SKM-1 (cell line): ENCODE results near the gene POLDIP3.

Source experiments
- DNase-seq: peaks from one replicate; lab custom pipeline; 2025; ENCODE audit not compliant: unreplicated experiment; lab: John Stamatoyannopoulos, UW

POLDIP3 gene

GRCh38 chr22:42642806-42643633, 28.3 kb upstream of the POLDIP3 start:
- peak; percentile 52 for DNase-seq

DNA sequence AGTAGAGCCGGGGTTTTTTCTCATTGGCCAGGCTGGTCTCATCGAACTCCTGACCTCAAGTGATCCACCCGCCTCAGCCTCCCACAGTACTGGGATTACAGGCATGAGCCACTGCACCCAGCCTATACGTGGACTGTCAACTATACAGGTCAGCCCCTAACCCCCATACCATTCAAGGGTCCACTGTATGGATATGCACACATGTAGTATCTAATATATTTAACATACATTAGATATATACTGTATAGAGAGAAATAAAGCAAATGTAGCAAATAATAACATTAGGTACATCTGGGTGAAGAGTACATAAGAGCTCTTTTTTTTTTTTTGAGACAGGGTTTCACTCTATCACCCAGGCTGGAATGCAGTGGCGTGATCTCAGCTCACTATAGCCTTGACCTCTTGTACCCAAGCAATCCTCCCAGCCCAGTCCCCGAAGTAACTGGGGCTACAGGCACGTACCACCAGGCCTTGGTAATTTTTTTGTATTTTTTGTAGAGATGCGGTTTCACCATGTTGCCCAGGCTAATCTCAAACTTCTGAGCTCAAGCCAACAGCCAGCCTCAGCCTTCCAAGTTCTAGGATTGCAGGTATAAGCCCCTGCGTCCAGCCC, 27.2 kb upstream of the POLDIP3 start:
- no peak for DNase-seq

- DNase-seq, result no peak
These were observed 25.0 kb upstream of the POLDIP3 start for GRCh38 chr22:42639541-42640241.

DNA sequence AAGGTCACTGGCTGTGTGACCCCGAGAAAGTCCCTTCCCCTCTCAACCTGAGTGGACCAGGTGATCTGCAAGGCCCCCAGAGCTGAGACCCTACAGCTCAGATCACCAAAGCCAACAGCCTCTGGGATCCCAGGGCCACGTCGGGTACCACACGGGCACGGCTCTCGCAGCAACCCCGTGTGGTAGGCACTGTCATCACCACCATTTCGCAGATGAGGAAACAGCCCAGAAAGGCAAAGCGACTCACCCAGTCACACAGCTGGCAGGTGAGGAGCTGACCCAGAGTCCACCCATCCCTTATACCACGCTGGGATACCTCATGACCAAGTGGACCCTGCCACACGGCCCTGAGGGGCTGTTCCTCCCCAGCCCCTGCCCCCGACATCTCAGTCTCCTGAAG, 22.9 kb upstream of the POLDIP3 start:
- DNase-seq, result no peak

DNA sequence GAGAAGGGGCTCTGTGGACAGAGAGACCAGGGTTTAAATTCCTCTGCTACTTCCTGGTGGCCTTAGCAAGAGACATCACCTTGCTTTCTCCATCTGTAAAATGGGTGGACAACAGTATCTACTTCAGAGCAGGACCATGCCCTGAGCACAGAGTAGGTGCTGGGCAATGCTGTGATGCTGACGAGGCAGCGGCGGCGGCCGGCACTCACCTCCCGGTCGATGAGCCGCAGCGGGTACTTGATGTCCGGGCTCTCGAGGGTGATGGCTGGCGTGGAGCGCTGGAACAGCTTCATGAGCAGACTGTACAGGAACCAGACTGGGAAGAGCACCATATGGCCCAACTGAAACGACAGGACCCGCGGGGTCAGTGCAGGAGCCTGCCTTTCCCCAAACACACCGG, 21.8 kb upstream of the POLDIP3 start:
- no peak for DNase-seq

DNA sequence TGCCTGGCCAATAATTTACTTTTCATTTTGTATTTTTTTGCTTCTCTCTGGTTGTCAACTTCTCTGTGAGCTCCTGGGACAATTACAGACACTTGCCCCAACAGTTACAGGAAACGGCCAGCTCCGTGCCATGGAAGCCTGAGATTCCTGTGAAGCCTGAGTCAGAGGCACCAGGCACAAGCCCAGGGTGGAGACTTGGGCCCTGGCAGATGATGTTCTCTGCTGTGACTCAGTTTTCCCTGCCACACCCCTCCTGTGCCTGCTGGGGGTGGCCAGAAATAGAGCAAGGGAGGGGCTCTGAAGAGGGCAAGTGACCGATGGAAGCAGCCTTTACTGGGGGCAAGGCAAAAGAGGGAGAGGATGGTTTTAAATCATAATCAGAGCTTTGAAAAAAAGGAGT, 20.8 kb upstream of the POLDIP3 start:
- no peak for DNase-seq

DNA sequence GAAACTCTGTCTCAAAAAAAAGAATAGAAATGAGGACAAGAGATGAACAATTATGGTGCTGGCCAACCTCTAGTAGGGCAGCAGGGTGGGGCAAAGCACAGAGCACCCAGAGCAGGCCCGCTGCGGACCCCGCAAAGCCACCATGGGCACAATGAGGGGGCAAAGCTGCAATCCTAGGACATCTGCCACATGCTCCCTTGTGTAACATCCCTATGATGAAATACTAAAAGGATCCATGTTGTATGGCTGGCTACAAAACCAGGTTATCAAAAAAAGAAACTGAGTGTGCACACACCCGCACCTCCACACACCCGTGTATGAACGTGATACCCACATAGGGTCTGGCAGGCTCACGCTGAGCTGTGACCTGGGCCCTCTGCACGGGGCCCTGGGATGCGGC, 18.3 kb upstream of the POLDIP3 start:
- DNase-seq, result no peak

GRCh38 chr22:42632096-42632495, 17.4 kb upstream of the POLDIP3 start:
- no peak for DNase-seq

DNA sequence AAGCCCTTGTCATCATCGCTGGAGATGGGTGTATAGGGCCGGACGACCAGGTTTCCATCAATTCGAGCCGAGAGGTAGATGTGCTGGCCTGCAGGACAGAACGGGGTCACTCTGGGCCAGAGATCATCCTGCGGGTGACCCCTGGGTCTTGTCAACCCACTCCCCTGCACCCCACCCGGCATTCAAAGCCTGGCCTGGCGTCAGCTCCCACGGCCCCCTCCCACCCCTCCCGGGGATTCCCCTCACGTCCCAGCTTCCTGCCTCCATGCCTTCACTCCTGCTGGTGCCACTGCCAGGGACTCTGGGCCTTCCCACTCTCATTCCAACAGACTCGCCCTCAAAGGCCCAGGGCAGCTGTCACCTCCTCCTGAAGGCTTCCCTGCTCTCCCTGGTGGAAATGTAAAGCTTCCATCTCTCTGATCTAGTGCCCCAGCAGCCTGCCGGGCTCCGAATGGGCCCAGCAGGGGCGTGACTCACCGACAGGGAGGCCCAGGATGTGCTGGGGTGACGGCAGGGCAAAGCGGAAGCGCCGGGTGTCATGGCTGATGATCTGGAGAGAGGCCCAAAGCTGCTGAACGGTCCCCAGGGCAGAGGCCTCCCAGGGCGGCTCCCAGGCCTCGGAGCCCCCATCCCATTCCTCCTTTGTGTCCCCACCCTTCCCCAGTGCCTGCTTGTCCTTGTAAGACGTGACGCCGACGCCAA, 16.4 kb upstream of the POLDIP3 start:
- DNase-seq, result no peak

DNA sequence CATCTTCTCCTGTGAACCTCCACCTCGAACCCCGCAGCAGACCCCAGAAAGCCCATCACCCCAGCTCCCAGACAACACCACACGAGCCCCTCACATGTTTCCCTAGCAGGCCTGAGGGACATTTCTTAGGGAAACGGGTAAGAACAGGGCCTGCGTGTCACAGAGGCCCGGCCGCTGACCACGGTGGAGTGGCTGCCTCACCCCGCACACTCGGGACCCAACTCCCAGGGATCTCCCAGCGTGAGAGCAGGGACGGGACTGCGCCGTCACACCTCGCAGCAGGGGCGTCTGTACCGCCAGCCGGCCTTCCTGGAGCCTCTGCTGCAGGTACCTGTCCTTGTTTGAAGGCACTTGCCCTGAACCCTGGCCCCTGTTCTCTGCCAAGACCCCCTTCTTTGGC, 15.5 kb upstream of the POLDIP3 start:
- no peak for DNase-seq

DNA sequence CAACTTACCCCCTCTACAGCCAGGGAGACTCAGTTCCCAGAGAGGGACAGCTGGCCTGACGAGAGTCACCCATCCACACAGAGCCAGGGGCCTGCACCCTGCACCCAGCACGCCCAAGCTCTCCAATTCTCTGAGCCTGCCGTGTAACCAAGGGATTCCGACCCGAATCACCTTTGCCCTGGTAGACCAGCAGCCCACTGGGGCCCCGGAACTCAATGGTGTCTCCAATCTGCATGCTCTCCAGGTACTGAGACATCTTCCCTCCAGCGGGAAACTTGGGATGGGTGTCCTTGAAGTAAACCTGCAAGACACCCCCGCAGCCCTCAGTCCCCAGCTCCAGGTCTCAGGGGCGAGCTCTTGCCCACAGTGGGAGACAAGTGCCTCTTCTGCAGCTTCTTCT, 13.3 kb upstream of the POLDIP3 start:
- no peak for DNase-seq

- DNase-seq, result no peak
These were observed 12.4 kb upstream of the POLDIP3 start for GRCh38 chr22:42626951-42627625.

DNA sequence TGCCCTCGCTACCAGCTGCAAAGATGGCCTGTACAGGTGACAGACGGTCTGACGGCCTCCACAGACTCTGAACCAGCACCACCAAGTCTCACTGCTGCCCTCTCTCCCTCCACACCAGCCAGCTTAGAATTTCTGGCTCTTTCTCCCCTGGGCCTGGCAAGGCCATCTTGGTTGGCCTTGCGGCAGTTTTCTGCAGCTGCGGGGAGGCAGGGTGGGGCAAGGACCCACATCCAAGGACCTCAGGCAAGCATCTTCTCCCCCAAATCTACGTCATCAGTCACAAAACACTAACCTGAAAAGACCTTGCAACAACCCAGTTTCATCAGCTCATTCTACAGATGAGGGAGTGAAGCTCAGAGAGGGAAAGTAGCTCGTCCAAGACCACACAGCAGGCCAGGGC, 11.7 kb upstream of the POLDIP3 start:
- DNase-seq, result no peak

- no peak for DNase-seq
These were observed 10.7 kb upstream of the POLDIP3 start for GRCh38 chr22:42625416-42625815.

DNA sequence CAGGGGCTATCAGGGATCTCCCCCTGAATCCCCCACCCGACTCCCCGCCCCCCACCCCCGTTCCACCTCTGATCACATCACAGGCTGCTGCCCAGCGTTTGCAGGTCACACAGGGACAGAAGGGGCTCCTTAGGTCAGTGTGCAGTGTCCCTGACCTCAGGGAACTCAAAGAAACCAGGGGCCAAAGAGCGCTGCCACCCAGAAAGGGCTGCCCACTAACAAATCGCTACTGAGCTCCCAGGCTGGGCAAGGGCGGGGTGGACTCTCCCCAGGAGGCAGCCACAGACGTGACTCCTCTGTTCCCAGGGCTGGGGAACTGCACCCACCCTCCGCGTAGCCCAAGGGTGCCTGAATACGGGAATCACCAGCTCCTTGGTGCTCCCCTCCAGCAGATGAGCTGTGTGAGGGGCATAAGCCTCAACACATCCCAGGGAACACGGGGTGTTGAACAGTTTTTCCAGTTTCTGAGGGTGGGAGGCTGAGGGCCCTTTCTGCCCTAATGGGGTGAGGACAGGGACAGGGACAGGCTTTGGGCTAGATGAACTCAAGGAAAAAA, 9.9 kb upstream of the POLDIP3 start:
- no peak for DNase-seq

GRCh38 chr22:42623756-42624441, 9.2 kb upstream of the POLDIP3 start:
- DNase-seq, result no peak

- DNase-seq, result peak; percentile 23
These were observed 8.6 kb upstream of the POLDIP3 start for GRCh38 chr22:42623301-42623751.

DNA sequence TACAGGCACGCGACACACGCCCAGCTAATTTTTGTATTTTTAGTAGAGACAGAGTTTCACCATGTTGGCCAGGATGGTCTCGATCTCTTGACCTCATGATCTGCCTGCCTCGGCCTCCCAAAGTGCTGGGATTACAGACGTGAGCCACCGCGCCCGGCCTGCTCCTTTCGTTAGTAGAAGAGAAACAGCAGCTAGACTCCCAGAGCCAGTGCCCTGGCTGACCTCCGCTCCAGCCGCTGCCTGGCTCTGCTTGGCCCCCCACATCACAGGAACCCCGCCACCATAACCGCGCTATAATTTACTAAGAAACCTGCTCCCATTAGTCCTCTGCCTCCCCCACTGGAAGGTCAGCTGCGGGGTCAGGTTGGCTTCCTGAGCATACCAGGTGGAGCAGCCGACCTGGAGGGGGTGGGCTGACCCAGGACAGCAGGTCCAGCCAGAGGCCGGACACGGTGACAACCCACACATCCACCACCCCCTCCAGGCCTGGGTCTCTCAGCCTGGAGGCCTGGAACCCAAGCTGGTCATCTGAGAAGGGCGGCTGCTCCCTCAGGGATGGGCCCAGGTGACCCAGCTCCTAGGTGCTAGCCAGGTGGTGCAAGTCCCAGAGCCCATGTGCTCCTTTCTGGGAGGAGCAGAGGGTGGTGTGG, 7.5 kb upstream of the POLDIP3 start:
- no peak for DNase-seq

DNA sequence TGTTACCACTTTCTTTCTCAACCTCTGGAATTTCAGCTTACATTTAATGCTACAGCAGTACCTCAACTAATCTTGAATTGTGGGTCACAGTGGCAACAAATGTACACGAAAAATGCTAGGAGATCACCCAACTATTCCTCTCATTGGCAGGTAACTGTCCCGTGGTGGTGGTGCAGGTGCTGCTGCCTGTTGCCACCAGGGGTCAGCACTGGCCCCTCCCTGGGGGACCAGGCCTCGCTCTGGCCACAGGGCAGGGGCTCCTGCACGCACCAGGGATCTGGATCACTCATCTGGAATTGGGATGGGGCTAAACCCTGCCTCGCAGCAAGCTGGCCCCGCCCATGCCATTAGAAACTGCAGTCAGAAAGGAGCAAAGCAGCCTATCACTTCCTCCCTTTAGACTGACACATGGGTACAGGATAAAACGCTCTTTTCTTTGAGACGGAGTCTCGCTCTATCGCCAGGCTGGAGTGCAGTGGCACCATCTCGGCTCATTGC, 6.9 kb upstream of the POLDIP3 start:
- no peak for DNase-seq
